Trophoblast cell (in vitro differentiated cells and primary cell): ENCODE measurements around the gene IDH2.
A peak's percentile ranks its signal among the peaks of the same experiment; 100 is the strongest.
"Not testable (repeated sequence)": the region's sequence is repeated elsewhere in the genome, so short reads cannot be mapped to it uniquely, and the experiment has no call there.

ENCODE experiments used
- DNase-seq, 2 donors: peaks; one replicate each; pipeline ENCODE4 v3.0.0-alpha.2; 2016
- H2AFZ ChIP-seq: 2 replicates; pipeline ENCODE4 v1.6.1; 2013; ENCODE audit warnings: low read length, moderate library complexity, mild to moderate bottlenecking; ENCODE audit not compliant: insufficient read depth, poor library complexity
- H2AK5ac ChIP-seq: 2 replicates; pipeline ENCODE4 v1.6.1; 2013; ENCODE audit warnings: mild to moderate bottlenecking, low read length
- H2BK120ac ChIP-seq: 2 replicates; pipeline ENCODE4 v1.6.1; 2013; ENCODE audit warnings: low read length, mild to moderate bottlenecking, moderate library complexity; ENCODE audit not compliant: insufficient read depth, poor library complexity
- H2BK12ac ChIP-seq: 2 replicates; pipeline ENCODE4 v1.6.1; 2013; ENCODE audit warnings: mild to moderate bottlenecking, low read length, moderate library complexity
- H2BK5ac ChIP-seq: 2 replicates; pipeline ENCODE4 v1.6.1; 2013; ENCODE audit warnings: low read length, low read depth, moderate library complexity, mild to moderate bottlenecking; ENCODE audit not compliant: poor library complexity
- H3K14ac ChIP-seq: 2 replicates; pipeline ENCODE4 v1.6.1; 2013; ENCODE audit warnings: mild to moderate bottlenecking, low read length
- H3K18ac ChIP-seq: 2 replicates; pipeline ENCODE4 v1.6.1; 2013; ENCODE audit warnings: mild to moderate bottlenecking, low read length
- H3K23ac ChIP-seq: 2 replicates; pipeline ENCODE4 v1.6.1; 2013; ENCODE audit warnings: low read length
- H3K27ac ChIP-seq: 2 replicates; pipeline ENCODE4 v1.5.1; 2013; ENCODE audit warnings: low read depth, mild to moderate bottlenecking, inconsistent platforms, low read length, moderate library complexity
- H3K27me3 ChIP-seq: 2 replicates; pipeline ENCODE4 v1.6.1; 2013; ENCODE audit warnings: inconsistent platforms, mild to moderate bottlenecking, low read length, moderate library complexity; ENCODE audit not compliant: insufficient read depth
- H3K36me3 ChIP-seq, 2 experiments: 1 replicate in 1 of 2; 2 replicates in 1 of 2; pipeline ENCODE4 v1.6.1; 2013; ENCODE audit warnings: low read length in 2 of 2, mild to moderate bottlenecking in 2 of 2, moderate library complexity in 1 of 2; ENCODE audit not compliant: insufficient read depth in 2 of 2, control insufficient read depth in 1 of 2
- H3K4ac ChIP-seq: 2 replicates; pipeline ENCODE4 v1.6.1; 2013; ENCODE audit warnings: low read depth, mild to moderate bottlenecking, low read length, moderate library complexity
- H3K4me1 ChIP-seq, 2 experiments: 1 replicate in 1 of 2; 2 replicates in 1 of 2; pipeline ENCODE4 v1.6.1; 2013; ENCODE audit warnings: low read length in 2 of 2, mild to moderate bottlenecking in 2 of 2, moderate library complexity in 1 of 2; ENCODE audit not compliant: insufficient read depth in 2 of 2, control insufficient read depth in 1 of 2
- H3K4me2 ChIP-seq: 2 replicates; pipeline ENCODE4 v1.6.1; 2013; ENCODE audit warnings: inconsistent platforms, mild to moderate bottlenecking, low read length, moderate library complexity
- H3K4me3 ChIP-seq: 2 replicates; pipeline ENCODE4 v1.5.1; 2013; ENCODE audit warnings: mild to moderate bottlenecking, low read depth, low read length, inconsistent platforms
- H3K79me1 ChIP-seq: one replicate; pipeline ENCODE4 v1.6.1; 2013; ENCODE audit warnings: low read length
- H3K79me2 ChIP-seq: 2 replicates; pipeline ENCODE4 v1.6.1; 2013; ENCODE audit warnings: low read length, mild to moderate bottlenecking; ENCODE audit not compliant: control insufficient read depth, insufficient read depth, poor library complexity
- H3K9ac ChIP-seq: 2 replicates; pipeline ENCODE4 v1.6.1; 2013; ENCODE audit warnings: mild to moderate bottlenecking, low read length
- H3K9me3 ChIP-seq: 2 replicates; pipeline ENCODE4 v1.6.1; 2013; ENCODE audit warnings: low read depth, mild to moderate bottlenecking, control low read depth, inconsistent platforms, low read length; ENCODE audit not compliant: insufficient read depth
- H4K12ac ChIP-seq: 2 replicates; pipeline ENCODE4 v1.6.1; 2013; ENCODE audit warnings: low read depth, mild to moderate bottlenecking, low read length, moderate library complexity
- H4K8ac ChIP-seq: 2 replicates; pipeline ENCODE4 v1.6.1; 2013; ENCODE audit warnings: low read depth, mild to moderate bottlenecking, low read length, moderate library complexity
- H4K91ac ChIP-seq: one replicate; pipeline ENCODE4 v1.6.1; 2013; ENCODE audit warnings: low read depth, mild to moderate bottlenecking, low read length, moderate library complexity
- WGBS: extraction: QIAGEN DNeasy Blood & Tissue Kit; methylation state at CpG from one replicate; pipeline ENCODE4 v1.1.7; 2013; ENCODE audit warnings: missing lambda C conversion rate; ENCODE audit not compliant: insufficient read length, insufficient coverage; ENCODE audit errors: extremely low coverage; 5-methylcytosine and 5-hydroxymethylcytosine counted together

The IDH2 gene

GRCh38 chr15:90114451-90114901 lies 12.2 kb upstream of the IDH2 start:
- no CpG with 5 or more reads among the region's 2 CpGs for WGBS

DNA sequence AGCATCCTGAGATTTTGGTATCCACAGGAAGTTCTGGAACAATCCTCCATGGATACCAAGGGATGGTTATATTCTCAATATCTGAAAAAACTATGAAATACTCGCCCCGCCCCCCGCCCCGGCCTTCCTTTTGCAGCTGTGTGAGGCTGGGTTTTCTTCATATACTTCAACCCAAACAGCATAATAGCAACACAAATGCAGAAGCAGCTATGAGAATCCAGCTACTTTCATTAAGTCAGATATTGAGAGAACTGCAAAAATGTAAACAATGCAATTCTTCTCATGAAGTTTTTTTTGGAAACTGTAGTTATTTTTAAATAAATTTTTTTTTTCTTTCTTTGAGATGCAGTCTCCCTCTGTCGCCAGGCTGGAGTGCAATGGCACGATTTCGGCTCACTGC lies 10.9 kb upstream of the IDH2 start:
- H4K12ac ChIP-seq = no peak overlapping the region
- no peaks in the 10 kb centered on the region for H3K36me3 ChIP-seq
- H2BK120ac ChIP-seq = no peak overlapping the region
- no peaks in the 10 kb centered on the region for H3K79me2 ChIP-seq
- no peak overlapping the region for H2BK5ac ChIP-seq
- no peak overlapping the region for H3K4me3 ChIP-seq
- H3K27me3 ChIP-seq = no peaks in the 10 kb centered on the region
- H3K23ac ChIP-seq = no peak overlapping the region
- H3K4ac ChIP-seq = no peak overlapping the region
- no peaks in the 10 kb centered on the region for H3K79me1 ChIP-seq
- no peak overlapping the region for H2BK12ac ChIP-seq
- H4K8ac ChIP-seq = no peak overlapping the region
- H2AK5ac ChIP-seq = no peak overlapping the region
- no peaks in the 10 kb centered on the region for H3K4me1 ChIP-seq
- no peak overlapping the region for H3K27ac ChIP-seq
- whole genome bisulfite sequencing = no CpG with 5 or more reads among the region's 7 CpGs
- no peak overlapping the region for H3K9ac ChIP-seq
- no peak for DNase-seq
- H2AFZ ChIP-seq = no peak overlapping the region
- H3K9me3 ChIP-seq = peaks cover 4% of the 10 kb centered on the region
- no peak overlapping the region for H3K14ac ChIP-seq
- H3K4me2 ChIP-seq = no peak overlapping the region
- H4K91ac ChIP-seq = no peak overlapping the region
- H3K18ac ChIP-seq = no peak overlapping the region

More at GRCh38 chr15:90114451-90114901, 12.2 kb upstream of the IDH2 start:
- no peak overlapping the region for H4K91ac ChIP-seq
- H2BK120ac ChIP-seq = no peak overlapping the region
- H2BK12ac ChIP-seq = no peak overlapping the region
- no peak overlapping the region for H2AFZ ChIP-seq
- H3K23ac ChIP-seq = no peak overlapping the region
- H3K27ac ChIP-seq = no peak overlapping the region
- no peak overlapping the region for H3K18ac ChIP-seq
- no peak overlapping the region for H2BK5ac ChIP-seq
- no peak overlapping the region for H3K14ac ChIP-seq
- H4K12ac ChIP-seq = no peak overlapping the region
- H3K4ac ChIP-seq = no peak overlapping the region
- H3K4me3 ChIP-seq = no peak overlapping the region
- H3K79me1 ChIP-seq = no peaks in the 10 kb centered on the region
- peaks cover 4% of the 10 kb centered on the region for H3K9me3 ChIP-seq
- DNase-seq = peak; percentile 74 to 84
- no peak overlapping the region for H2AK5ac ChIP-seq
- H3K9ac ChIP-seq = no peak overlapping the region
- no peaks in the 10 kb centered on the region for H3K79me2 ChIP-seq
- H4K8ac ChIP-seq = no peak overlapping the region
- no peak overlapping the region for H3K4me2 ChIP-seq
- H3K27me3 ChIP-seq = no peaks in the 10 kb centered on the region
- H3K36me3 ChIP-seq = no peaks in the 10 kb centered on the region
- no peaks in the 10 kb centered on the region for H3K4me1 ChIP-seq

GRCh38 chr15:90109163-90109751 lies 7.0 kb upstream of the IDH2 start:
- not testable (repeated sequence) for H3K27me3 ChIP-seq, H4K8ac ChIP-seq, H3K79me2 ChIP-seq, H3K23ac ChIP-seq, H3K4me3 ChIP-seq, H2BK12ac ChIP-seq, H2AFZ ChIP-seq, H3K36me3 ChIP-seq, H3K9ac ChIP-seq, H3K4ac ChIP-seq, H3K4me2 ChIP-seq, H2BK120ac ChIP-seq, H3K79me1 ChIP-seq, H3K9me3 ChIP-seq, H3K14ac ChIP-seq, H3K18ac ChIP-seq, H4K12ac ChIP-seq, H4K91ac ChIP-seq, H3K27ac ChIP-seq, H2BK5ac ChIP-seq, H2AK5ac ChIP-seq
- peaks cover 13 to 15% of the 10 kb centered on the region in 2 experiments for H3K4me1 ChIP-seq
- DNase-seq = peak in 1 of 2 donors; percentile 49
- no CpG with 5 or more reads among the region's 3 CpGs for WGBS

DNA sequence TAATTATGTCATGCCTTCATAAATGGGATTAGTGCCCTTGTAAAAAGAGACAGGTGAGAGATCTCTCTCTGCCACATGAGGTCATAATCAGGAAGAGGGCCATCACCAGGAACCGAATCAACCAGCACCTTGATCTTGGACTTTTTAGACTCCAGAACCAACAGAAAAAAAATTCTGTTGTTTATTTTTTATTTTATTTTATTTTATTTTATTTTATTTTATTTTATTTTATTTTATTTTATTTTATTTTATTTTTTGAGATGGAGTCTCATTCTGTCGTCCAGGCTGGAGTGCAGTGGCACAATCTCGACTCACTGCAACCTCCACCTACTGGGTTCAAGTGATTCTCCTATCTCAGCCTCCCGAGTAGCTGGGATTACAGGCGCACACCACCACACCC lies 5.8 kb upstream of the IDH2 start:
- H4K12ac ChIP-seq, H3K9me3 ChIP-seq, H3K23ac ChIP-seq, H3K27me3 ChIP-seq, H3K4me3 ChIP-seq, H3K79me2 ChIP-seq, H2BK5ac ChIP-seq, H4K91ac ChIP-seq, H2BK120ac ChIP-seq, H3K4ac ChIP-seq, H3K79me1 ChIP-seq, H2BK12ac ChIP-seq, H2AFZ ChIP-seq, H3K36me3 ChIP-seq, H3K4me2 ChIP-seq, H4K8ac ChIP-seq, H3K9ac ChIP-seq, DNase-seq, H3K27ac ChIP-seq, H3K14ac ChIP-seq, H2AK5ac ChIP-seq, H3K18ac ChIP-seq: not testable (repeated sequence)
- no CpG with 5 or more reads among the region's 5 CpGs for WGBS
- H3K4me1 ChIP-seq = peaks cover 14 to 21% of the 10 kb centered on the region in 2 experiments
